ENCODE measurements around the gene DPEP2. TPM values are rescaled to one million over a fixed set of nuclear protein-coding genes. Genes with fewer than 3 reads are reported as not detected.

The DPEP2 gene
- polyA plus RNA-seq, 3 donors, result 117 to 235 (median 124) TPM

DNA sequence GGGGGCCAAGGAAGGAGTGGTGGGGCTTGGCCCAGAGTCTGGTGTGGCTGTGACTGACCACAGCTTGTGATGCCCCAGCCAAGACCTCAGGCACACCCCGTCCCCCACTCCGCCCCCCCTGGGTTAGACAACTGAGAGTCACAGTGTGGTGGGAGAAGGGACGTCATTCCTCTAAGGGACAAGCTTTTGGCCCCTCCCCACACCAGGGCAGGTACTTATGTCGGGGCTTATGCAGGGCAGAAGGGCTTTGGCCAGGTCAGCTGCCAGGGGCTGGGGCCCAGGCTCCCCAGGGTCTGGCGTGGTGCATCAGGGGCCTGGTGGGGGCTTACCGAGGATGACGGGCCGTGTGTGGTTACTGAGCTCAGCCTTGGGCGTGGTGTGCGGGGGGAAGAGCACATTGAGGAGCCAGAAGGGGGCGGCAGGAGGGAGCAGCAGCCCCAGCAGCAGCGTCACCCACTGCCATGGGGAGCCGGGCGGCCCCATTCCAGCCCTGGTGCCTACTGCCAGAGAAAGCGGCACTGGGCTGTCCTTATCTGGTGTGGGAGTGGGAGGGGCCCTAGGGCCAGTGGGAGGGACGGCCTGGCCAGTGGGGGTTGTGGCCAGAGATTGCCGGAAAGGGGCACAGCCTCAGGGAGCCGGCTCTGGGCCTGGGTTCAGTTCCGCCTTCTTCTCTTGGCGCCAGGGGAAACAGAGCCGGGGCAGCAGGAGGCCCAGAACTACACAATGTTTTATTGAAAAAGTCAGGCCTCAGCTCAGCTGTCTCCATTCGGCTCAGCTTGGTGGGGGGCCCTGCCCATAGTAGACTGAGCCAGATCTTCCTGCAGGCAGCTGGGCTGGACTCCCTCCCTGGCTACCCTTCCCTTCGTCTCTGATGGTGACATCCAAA is 55.4 kb downstream of the DPEP2 start, which contains the start of gene LCAT:
Gene LCAT, minus strand, starts transcription at position 502 of the 886 bp plus-strand sequence. Its CDS starts 19 bp downstream, at position 483.
- Mint-ChIP-seq H3K27me3 (ENCODE audit: low read depth in 3 of 3) (peaks cover 0 to 5% (median 2%) of the 10 kb centered on the region in 3 donors), H3K4me3 (no peak within 1 kb of the TSS), H3K27ac (peak within 1 kb of the TSS in 4 of 7 donors; percentile 26 to 74 (median 44)), H3K36me3 (peaks cover 41 to 74% of the 10 kb centered on the region in 2 donors), H3K9me3 (no peaks in the 10 kb centered on the region), H3K4me1 (peaks cover 8% of the 10 kb centered on the region)
- 89% methylated on average over 19 of the region's 23 CpGs for WGBS (ENCODE audit: insufficient coverage)
- no peak within 1 kb of the TSS for H3K27ac ChIP-seq (ENCODE audit: low read depth in 1 of 2, low read length in 2 of 2)
- no peak for DNase-seq
- peaks cover 64 to 66% of the 10 kb centered on the region in 2 donors for H3K36me3 ChIP-seq (replicated peaks in 1 of 2; ENCODE audit: control insufficient read depth in 1 of 2, insufficient read depth in 2 of 2, low read length in 2 of 2)
- H3K9me3 ChIP-seq (replicated peaks in 1 of 2; ENCODE audit: control insufficient read depth in 1 of 2, insufficient read depth in 1 of 2, low read length in 2 of 2), result no peaks in the 10 kb centered on the region
- H3K4me2 ChIP-seq (replicated peaks; ENCODE audit: extremely low read depth, low read length, poor library complexity, severe bottlenecking), result no peak within 1 kb of the TSS
- TF ChIP-seq, protein P1, sequence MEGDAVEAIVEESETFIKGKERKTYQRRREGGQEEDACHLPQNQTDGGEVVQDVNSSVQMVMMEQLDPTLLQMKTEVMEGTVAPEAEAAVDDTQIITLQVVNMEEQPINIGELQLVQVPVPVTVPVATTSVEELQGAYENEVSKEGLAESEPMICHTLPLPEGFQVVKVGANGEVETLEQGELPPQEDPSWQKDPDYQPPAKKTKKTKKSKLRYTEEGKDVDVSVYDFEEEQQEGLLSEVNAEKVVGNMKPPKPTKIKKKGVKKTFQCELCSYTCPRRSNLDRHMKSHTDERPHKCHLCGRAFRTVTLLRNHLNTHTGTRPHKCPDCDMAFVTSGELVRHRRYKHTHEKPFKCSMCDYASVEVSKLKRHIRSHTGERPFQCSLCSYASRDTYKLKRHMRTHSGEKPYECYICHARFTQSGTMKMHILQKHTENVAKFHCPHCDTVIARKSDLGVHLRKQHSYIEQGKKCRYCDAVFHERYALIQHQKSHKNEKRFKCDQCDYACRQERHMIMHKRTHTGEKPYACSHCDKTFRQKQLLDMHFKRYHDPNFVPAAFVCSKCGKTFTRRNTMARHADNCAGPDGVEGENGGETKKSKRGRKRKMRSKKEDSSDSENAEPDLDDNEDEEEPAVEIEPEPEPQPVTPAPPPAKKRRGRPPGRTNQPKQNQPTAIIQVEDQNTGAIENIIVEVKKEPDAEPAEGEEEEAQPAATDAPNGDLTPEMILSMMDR (IDR thresholded peaks at IDR 0.05), result no peak
- intact Hi-C loops (cut with micrococcal nuclease), result no loop called here
- no peak within 1 kb of the TSS for H3K4me3 ChIP-seq (replicated peaks in 1 of 3; ENCODE audit: low read depth in 2 of 3, low read length in 3 of 3)
- H3K4me1 ChIP-seq (ENCODE audit: control insufficient read depth in 1 of 2, insufficient read depth in 2 of 2, low read length in 2 of 2), result peaks cover 7 to 8% of the 10 kb centered on the region in 2 donors
- no peak within 1 kb of the TSS for H3K9ac ChIP-seq (ENCODE audit: insufficient read depth, low read length, poor library complexity, severe bottlenecking)
- H4K20me1 ChIP-seq (ENCODE audit: insufficient read depth, low read length), result peaks cover 12% of the 10 kb centered on the region
- no peaks in the 10 kb centered on the region for H3K79me2 ChIP-seq (ENCODE audit: insufficient read depth, low read length)
- H2AFZ ChIP-seq (ENCODE audit: insufficient read depth, low read depth, low read length, poor library complexity, severe bottlenecking), result no peak within 1 kb of the TSS
- H3K27me3 ChIP-seq (ENCODE audit: control insufficient read depth in 2 of 2, insufficient read depth in 2 of 2, low read length in 2 of 2), result no peaks in the 10 kb centered on the region

DNA sequence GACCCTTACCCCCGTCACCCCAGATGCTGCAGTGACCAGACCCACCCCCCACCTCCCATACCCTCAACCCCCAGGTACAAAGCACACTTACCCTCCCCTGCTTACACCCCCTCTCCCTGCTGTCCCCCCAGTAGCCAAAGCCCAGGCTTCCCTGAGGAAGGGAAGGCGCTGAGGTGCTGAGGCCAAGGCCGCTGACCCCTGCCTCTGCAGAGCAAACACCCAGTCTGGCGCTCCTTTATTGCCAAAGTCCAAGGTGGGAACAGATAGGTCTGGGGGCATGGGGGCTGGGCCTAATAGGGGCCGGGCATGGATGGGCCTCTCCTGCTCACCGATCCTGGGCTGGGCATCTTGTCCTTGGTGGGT is 56.0 kb downstream of the DPEP2 start:
- Histone ChIP-seq H3K4me3 (replicated peaks in 1 of 3; ENCODE audit: low read depth in 2 of 3, low read length in 3 of 3) (no peak overlapping the region), H3K79me2 (ENCODE audit: insufficient read depth, low read length) (no peaks in the 10 kb centered on the region), H2AFZ (ENCODE audit: insufficient read depth, low read depth, low read length, poor library complexity, severe bottlenecking) (no peak overlapping the region), H3K27me3 (ENCODE audit: control insufficient read depth in 2 of 2, insufficient read depth in 2 of 2, low read length in 2 of 2) (no peaks in the 10 kb centered on the region), H3K9me3 (replicated peaks in 1 of 2; ENCODE audit: control insufficient read depth in 1 of 2, insufficient read depth in 1 of 2, low read length in 2 of 2) (no peaks in the 10 kb centered on the region), H3K27ac (ENCODE audit: low read depth in 1 of 2, low read length in 2 of 2) (no peak overlapping the region), H4K20me1 (ENCODE audit: insufficient read depth, low read length) (peaks cover 12% of the 10 kb centered on the region), H3K36me3 (replicated peaks in 1 of 2; ENCODE audit: control insufficient read depth in 1 of 2, insufficient read depth in 2 of 2, low read length in 2 of 2) (peaks cover 57 to 60% of the 10 kb centered on the region in 2 donors), H3K9ac (ENCODE audit: insufficient read depth, low read length, poor library complexity, severe bottlenecking) (no peak overlapping the region), H3K4me2 (replicated peaks; ENCODE audit: extremely low read depth, low read length, poor library complexity, severe bottlenecking) (no peak overlapping the region), H3K4me1 (ENCODE audit: control insufficient read depth in 1 of 2, insufficient read depth in 2 of 2, low read length in 2 of 2) (peaks cover 7 to 8% of the 10 kb centered on the region in 2 donors)
- H3K27ac Mint-ChIP-seq, result peak overlapping the region in 3 of 7 donors; percentile 26 to 74 (median 56)
- TF ChIP-seq, protein P1 (IDR thresholded peaks at IDR 0.05), result no peak
- peaks cover 37 to 69% of the 10 kb centered on the region in 2 donors for H3K36me3 Mint-ChIP-seq
- no peaks in the 10 kb centered on the region for H3K9me3 Mint-ChIP-seq
- H3K4me3 Mint-ChIP-seq, result no peak overlapping the region
- intact Hi-C loops (cut with micrococcal nuclease), result no loop called here
- DNase-seq, result no peak
- peaks cover 0 to 4% (median 2%) of the 10 kb centered on the region in 3 donors for H3K27me3 Mint-ChIP-seq (ENCODE audit: low read depth in 3 of 3)
- peaks cover 8% of the 10 kb centered on the region for H3K4me1 Mint-ChIP-seq
- 95% methylated on average over 2 of the region's 6 CpGs for WGBS (ENCODE audit: insufficient coverage)
